OCI-LY1 (cell line): ENCODE data around the gene IDH2.

Experiments
- CTCF ChIP-seq: fragments of 200-600 bp; sonication (generic), shearing (Covaris generic); IDR thresholded peaks from 2 replicates; pipeline ENCODE4 v1.5.1; 2017; ENCODE audit warnings: mild to moderate bottlenecking, antibody characterized with exemption, low read length, moderate library complexity, mixed read lengths
- EZH2 ChIP-seq: fragments of 200-600 bp; sonication (generic), shearing (Covaris generic); IDR thresholded peaks from 2 replicates; pipeline ENCODE4 v1.8.0; 2017; ENCODE audit warnings: borderline replicate concordance, mixed run types, mild to moderate bottlenecking, antibody characterized with exemption, low read length, moderate library complexity, mixed read lengths

GRCh38 chr15:90131848-90132247 is 29.6 kb upstream of the IDH2 start:
- TF ChIP-seq CTCF (no peak), EZH2 (no peak)
